ENCODE results near the gene GPR162.

- peak in 1 of 3 experiments; percentile 12 for TF ChIP-seq CTCF (IDR thresholded peaks at IDR 0.05)
- peak in 1 of 2 donors; percentile 42 for TF ChIP-seq POLR2AphosphoS5 (IDR thresholded peaks at IDR 0.05)
- no peak for TF ChIP-seq POLR2A (IDR thresholded peaks at IDR 0.05; ENCODE audit: low read depth)
- no peak for TF ChIP-seq EP300 (IDR thresholded peaks at IDR 0.05)
Observed at GRCh38 chr12:6827982-6828780, 6.6 kb downstream of the GPR162 start, which contains the start of gene P3H3.

All from esophagus muscularis mucosa (tissue), 4 donors.